Left colon (tissue), 2 donors: ENCODE results near the gene BORA. TPM values are rescaled to one million over a fixed set of nuclear protein-coding genes. Genes with fewer than 3 reads are reported as not detected.
"Not testable (repeated sequence)": the region's sequence is repeated elsewhere in the genome, so short reads cannot be mapped to it uniquely, and the experiment has no call there.

Experiments used
- ATAC-seq: fragments of 200-7000 bp; cut with Tn5 transposase; one replicate; pipeline ENCODE4 v1.9.1; 2020; ENCODE audit warnings: mild to moderate bottlenecking, moderate library complexity
- DNase-seq, 2 donors: peaks; one replicate each; pipeline ENCODE4 v3.0.0-alpha.2; 2020
- intact Hi-C, 2 donors: fragments of 100-400 bp; cut with DNase I in 1 of 2; cut with micrococcal nuclease in 1 of 2; formaldehyde crosslinking; loops; one replicate each; pipeline versions ENCODE4 v1.11.2 to v1.14.0; 2022; cut with DNase I, micrococcal nuclease
- long read RNA-seq: library from polyadenylated mRNA; unstranded; transcript quantifications from one replicate; pipeline ENCODE4 v2.0.0, GENCODE V29; 2021
- total RNA-seq, 2 donors: library from RNA; stranded (reverse); fragmentation: NEBNext Ultra II Directional; extraction: Animal tissue kit (Norgen Biotek cat#: 25700); gene quantifications; one replicate each; pipeline ENCODE4 v1.2.1, GENCODE V29; 2021
- donor health status: DM: no; HTN: no; CAD: no.
- donor health status: DM: yes; HTN: yes; CAD: no.

The BORA gene
- 1 to 10 TPM; 6.9 TPM for total RNA-seq
- long read RNA-seq, transcript BORA-202 (11 exons, 1,673 nt) = minor isoform, 6 of 21 reads
- long read RNA-seq, transcript BORA-203 (12 exons, 2,936 nt) = major isoform, 12 of 21 reads
- long read RNA-seq, partial matches to known transcripts = 0 of 21 reads
- long read RNA-seq, other reads (novel, unspliced or antisense) = 3 of 21 reads

DNA sequence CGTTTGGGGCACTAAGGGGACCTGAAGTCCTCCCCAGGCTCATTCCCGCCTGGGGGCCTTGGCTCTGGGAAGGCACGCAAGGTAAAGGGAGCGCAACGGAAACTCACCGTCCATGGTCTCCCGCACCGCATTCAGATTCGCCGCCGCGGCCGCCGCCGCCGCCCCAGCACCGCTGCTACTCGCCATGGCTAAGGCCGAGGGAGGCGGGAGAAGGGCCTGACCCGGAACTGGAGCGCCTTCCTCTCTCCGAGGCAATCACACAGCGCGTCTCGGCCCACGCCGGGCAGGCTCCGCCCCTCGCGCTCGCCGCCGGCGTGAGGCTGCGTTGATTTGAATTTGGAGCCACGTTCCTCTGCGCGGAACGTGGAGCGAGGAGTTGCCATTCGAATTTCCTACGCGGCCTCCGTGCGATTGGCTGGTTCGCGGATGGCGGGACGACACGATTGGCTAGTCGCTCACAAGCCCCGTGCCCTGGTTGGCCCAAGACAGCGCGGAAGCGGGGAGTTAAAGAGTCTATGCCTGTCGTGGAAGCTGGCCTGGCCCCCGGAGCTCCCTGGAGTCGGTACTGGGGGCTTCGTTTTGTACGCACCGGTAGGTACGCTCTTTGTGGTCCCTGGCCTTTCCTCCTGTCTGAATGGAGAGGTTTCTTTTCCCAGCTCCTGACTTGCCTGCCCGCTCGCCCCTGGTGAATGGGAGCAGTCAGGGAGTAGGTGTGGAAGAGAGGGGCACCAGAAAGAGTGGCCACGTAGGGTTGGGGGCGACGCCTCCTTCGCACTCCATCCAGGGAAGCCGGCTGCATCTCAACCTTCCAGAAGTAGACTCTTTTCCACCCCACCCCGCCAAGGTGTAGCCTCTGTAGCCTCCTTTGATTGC is at the start of gene BORA, which contains the start of gene MZT1:
TSS of gene BORA (plus strand) at position 507 of the 873 bp plus-strand sequence. CDS start 1,018 bp downstream, outside the sequence.
TSS of gene MZT1 (minus strand) at position 213 of the 873 bp plus-strand sequence. CDS start at position 186, 27 bp downstream.
- DNase-seq (peak; percentile 95 to 96), ATAC-seq (peak; percentile 94)
- intact Hi-C loops = no loop called here

DNA sequence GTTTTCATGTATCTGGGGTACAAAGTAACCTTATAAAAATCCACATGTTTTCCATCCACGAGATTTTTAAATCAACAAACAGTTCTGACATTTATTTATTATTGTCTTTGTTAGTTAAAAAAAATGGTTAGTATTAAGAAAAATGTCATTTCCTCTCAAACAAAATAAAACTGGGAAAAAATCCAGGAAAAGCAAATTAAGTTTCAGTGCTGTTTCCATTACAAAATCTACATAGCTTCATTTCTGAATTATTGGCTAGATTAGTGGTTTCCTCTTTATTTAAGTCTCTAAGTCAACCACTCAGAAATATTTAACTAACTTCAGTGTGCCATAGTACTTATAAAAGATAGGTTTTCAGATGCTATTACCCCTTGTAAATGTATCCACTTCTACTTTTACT is 49.4 kb upstream of the BORA start:
- ATAC-seq = no peak
- DNase-seq = no peak
- intact Hi-C loops = no loop called here

DNA sequence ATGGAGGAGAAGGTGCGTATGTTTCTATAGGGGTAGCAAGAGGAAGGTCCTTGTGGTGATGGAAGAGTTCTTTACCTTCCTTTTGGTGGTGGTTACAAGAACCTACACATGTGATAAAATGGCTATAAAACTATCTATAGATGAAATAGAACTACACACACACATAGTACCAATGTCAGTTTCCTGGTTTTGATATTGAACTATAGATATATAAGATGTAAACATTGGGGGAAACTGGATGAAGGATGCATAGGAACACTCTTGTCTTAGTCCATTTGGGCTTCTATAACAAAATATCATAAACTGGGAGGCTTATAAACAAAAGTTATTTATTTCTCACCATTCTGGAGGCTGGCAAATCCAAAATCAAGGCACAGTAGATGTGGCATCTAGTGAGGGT is 47.4 kb upstream of the BORA start:
- ATAC-seq (no peak), DNase-seq (no peak)
- intact Hi-C loops = no loop called here

DNA sequence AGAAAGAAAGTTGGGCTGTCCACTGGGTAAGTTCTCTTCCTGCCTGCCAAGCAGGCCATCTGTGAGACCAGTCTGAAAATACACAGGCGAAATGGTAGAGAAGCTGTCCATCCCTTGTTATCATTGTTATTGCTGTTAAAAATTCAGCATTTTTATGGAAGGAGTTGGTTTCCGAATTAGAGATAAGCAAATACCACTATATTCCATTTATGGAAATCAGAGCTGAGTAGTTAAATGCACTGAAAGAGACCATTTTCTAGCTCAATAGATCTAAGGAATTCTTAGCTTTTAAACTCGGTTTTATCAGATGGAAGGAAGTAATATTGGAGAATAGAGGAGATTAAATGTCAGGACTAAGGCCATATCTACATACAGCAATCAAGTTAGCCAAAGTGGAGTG is 41.0 kb upstream of the BORA start:
- intact Hi-C loops = no loop called here
- DNase-seq = no peak

DNA sequence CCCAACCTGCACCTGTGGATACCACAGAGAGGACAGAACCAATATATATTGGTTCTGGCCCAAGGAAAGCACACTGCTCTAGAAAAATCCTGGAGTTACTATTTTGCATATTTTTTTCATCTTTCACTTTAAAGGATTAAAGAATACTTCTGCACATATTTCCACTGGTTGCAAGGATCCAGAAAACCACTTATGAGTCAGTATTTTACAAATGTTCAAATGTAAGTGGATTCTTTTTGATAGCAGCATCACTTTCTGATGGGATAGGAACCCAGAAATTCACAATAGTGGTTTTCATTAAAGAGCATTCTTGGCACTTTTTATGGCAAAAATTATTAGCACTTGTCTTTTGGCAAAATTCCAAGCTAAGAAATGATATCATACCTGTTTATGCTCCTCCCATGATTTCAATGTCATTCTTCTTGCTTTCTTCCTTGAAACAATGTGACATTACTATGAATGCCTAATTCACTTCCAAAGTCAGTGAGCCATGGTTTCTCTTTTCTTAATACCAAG is 38.5 kb upstream of the BORA start:
- DNase-seq = no peak
- no peak for ATAC-seq
- intact Hi-C loops = no loop called here

More for the DNA sequence above, 41.0 kb upstream of the BORA start:
- ATAC-seq = no peak

DNA sequence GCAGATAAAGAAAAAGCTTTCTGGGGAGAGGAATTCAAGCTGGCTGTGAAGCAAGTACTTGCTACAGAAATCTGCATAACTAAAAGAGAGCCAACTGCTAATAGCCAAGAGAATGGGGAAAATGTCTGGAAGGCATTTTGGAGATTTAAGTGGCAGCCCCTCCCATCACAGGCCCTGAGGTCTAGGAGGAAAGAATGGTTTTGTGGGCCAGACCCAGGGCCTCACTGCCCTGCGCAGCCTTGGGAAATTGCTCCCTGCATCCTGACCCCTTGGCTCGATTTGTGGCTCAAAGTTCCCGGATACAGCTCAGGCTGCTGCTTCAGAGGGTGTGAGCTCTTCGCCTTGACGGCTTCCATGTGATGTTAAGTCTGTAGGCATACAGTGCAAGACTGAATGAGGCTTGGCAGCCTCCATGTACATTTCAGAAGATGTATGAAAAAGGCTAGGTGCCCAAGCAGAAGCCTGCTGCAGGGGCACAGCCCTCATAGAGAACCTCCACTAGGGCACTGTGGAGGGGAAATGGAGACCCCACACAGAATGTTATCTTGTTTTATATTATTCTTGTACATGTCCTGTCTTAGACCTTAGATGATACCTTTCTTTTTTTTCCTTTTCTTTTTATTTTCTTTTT is 34.7 kb upstream of the BORA start:
- DNase-seq = no peak
- no peak for ATAC-seq
- intact Hi-C loops = no loop called here

DNA sequence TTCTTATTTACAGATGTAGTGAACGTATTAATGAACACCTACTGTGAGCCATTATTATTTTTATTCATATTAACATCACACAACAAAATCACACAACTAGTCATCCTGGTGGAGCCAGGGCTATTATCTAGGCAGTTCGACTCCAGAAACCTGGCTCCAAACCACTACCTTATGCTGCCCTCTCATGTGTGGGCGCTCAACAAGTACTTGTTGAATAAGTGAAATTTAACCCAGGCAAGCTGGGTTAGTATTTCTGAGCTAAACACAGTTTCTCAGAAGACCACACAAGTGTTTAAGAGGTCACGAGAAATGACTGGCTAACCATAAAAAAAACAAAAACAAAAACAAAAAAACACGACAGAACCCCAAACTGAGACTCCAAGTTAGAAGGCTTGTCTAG is 33.9 kb upstream of the BORA start:
- intact Hi-C loops = no loop called here
- no peak for ATAC-seq
- no peak for DNase-seq

DNA sequence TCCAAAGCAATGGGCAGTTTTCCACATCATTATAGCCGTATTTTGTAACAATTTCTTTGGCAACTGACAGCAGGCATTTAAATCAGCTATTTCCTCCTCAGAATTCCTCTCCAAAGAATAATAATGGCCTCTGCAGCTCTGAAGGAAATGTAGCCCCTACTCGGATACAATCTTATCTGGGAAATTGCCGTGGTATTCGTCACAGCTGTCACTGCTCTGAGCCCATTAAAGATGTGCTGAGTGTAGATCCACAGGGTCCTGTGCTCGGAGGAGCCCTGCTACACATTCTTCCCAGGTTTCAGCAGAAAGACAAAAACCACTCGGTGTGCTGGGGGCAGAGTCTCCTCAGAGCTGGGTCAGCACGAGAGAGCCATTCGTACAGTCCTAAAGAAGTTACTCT is 33.4 kb upstream of the BORA start:
- no peak for ATAC-seq
- DNase-seq = no peak
- intact Hi-C loops = no loop called here

DNA sequence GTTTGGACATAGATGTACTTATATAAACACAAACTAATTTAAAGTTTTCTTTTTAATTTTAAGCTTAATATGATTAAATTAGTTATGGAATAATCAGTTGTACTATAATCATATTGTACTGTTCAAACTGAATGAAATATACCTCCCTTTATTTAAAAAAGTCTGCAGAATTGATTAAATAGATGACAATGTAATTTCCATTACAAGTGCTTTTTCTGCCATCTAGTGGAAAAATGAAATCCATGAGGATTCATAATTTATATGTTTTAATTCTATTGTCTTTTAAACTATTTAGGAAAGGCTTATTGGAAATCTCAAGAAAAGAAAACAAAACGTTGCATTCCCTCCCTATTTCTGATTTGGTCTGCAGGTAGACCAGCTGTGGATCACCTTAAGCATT is 31.1 kb upstream of the BORA start:
- DNase-seq = no peak
- intact Hi-C loops = loop anchor here in 1 of 2 donors (5.0 kb wide), 1 partner anchor 1144 kb away; no protein-coding TSS in a partner anchor
- no peak for ATAC-seq

DNA sequence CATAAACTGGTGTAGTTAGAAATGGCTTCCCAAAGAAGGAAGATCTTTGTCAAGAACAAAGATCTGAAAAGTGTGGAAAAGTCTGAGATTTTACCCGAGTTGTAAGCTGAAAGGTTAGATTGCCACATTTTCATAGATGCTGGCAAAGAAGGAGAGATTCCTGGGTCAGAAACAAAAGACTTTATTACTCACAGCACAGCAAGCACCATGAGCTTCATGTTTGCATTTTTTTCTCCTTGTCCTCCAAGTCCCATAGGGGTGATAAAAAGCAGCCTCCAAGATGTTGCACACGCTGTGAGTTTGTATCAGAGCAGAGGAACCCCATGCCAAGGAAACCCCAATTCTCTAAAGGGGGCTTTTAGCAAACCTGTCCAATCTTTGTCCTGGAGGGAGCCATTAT is 29.6 kb upstream of the BORA start:
- ATAC-seq (no peak), DNase-seq (no peak)
- intact Hi-C loops = loop anchor here in 1 of 2 donors (5.0 kb wide), 1 partner anchor 1146 kb away; no protein-coding TSS in a partner anchor

DNA sequence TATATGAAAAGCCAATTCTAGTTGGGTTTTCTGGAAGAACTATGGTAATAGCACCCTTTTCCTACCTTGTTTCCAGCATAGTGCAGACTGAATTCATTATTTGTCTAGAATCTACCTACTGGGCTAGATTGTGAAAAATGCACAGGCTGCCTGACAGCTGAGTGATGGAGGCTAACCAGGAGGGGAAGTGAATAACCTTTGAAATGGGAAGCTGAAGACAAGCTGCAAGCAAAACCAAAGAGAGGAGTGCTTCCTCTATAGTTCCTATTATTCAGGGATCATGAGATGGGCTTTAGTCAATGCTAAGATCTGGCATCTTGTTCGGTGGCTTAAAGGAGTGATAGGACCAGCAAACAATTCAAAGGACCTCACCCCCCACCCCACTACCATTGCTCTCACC is 27.2 kb upstream of the BORA start:
- intact Hi-C loops = no loop called here
- no peak for DNase-seq
- no peak for ATAC-seq

DNA sequence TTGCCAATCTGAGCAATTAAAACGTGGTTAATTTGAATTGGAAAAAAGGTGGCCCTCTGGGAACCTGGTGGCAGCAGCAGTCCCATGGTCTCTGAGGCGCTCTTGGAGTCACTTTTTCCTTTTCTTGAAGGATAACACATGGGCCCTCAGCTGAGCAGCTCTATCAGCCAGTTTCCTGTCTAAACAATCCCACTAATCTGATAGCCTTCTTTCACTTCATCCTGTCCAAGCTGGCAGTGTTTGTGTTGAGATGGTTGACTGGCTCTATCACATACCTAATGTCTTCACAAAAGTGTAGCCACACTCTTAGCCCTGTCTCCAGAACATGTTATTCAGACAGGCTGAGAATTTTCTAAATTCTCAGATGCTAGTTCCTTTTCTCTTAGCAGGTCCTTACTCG is 10.9 kb upstream of the BORA start:
- DNase-seq = no peak
- intact Hi-C loops = no loop called here
- ATAC-seq = no peak

DNA sequence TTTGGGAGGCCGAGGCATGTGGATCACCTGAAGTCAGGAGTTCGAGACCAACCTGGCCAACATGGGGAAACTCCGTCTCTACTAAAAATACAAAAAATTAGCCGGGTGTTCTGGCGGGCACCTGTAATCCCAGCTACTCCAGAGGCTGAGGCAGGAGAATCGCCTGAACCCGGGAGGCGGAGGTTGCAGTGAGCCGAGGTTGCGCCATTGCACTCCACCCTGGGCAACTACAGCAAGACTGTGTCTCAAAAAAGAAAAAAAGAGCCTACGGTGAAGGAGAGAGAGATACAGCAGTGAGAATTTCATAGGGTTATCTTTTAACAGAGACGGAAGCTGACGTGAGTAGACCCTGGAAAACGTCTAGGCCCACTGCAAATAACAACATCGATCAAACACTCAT is 1.5 kb upstream of the BORA start:
- ATAC-seq, DNase-seq, intact Hi-C loops: not testable (repeated sequence)

DNA sequence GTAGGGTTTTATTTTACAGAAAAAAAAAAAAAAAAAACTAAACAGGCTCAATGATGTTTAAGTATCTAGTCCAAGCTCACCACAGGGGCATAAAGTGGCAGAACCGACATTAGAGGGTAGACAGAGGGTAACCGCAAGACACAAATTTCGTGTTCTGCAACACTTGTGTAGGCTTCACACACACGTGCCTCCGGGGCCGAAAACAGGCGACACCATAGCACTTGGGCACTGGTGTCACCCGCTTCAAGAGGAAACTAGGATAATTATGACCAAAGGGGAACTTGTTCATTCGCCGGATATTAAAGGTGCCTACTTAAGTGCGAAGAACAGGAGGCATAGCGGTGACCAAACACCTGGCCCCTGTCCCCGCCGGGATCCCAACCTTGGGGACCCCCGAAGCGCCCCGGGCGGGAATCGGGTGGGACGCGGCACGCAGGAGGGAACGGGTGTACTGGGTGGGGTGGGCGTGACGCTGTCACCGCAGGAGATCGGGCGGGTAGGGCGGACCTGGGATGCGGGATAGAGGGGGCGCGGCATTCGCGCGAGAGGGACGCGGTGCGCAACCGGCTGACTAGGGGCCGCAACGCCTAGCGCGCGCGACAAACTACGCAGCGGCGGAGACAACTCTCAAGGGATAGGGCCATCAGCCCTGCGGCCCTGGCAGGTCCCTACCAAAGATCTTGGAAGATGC is 852 bp upstream of the BORA start:
- ATAC-seq = peak; percentile 48
- intact Hi-C loops = no loop called here
- DNase-seq = peak; percentile 51 to 75

DNA sequence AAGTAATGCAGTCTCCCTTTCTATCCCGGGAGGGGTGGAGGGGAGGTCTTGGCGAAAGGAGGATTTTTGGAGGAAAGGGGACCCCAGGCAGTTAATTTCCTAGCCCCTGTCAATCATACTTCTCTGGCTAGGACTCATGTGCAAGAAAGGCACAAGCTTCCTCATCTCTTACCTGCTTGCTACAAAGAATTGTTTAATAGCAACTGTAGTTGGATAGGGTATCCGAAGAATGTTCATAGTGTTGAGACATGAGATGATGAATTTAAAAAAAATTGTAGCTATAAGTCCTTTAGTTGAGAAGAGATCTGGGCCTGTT is 525 bp downstream of the BORA start:
- ATAC-seq = no peak
- intact Hi-C loops = no loop called here
- no peak for DNase-seq

DNA sequence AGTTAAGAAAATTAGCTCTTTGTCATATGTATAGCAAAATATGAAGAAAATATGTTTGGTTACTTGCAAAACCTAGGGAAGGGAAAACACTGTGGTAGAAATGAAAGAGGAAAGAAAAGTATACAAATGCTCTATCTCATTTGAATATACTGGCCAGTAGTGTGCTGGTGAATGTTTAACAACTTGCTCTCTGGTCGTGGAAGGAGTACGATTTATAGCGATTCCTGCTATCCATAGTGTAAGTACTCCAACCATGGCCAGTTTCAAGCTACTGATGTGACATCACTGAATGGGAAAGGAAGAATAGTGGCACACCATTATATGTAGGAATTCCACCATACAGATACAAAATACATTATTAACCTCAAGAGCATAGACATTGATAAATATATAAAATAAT is 9.3 kb downstream of the BORA start:
- intact Hi-C loops = no loop called here
- DNase-seq (no peak), ATAC-seq (peak; percentile 98)

DNA sequence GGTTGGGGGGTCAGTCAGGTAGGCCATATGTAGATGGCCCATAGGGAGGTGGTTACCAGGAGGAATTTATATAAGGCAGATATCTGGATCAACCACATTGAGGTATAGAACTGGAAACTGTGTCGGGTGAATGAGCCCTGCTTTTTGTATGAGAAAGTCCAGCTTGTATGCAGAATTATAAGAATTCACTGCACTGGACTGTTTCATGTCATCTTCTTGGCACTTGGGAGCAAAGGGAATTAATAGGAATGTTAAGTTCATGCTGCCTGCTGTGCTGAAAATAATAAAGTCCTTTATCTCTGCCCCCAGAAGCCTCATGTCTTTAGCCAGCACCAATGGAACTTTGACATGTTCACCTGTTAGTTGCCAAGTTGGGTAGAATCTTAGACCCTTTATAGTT is 12.3 kb downstream of the BORA start:
- intact Hi-C loops = no loop called here
- DNase-seq = no peak
- no peak for ATAC-seq

DNA sequence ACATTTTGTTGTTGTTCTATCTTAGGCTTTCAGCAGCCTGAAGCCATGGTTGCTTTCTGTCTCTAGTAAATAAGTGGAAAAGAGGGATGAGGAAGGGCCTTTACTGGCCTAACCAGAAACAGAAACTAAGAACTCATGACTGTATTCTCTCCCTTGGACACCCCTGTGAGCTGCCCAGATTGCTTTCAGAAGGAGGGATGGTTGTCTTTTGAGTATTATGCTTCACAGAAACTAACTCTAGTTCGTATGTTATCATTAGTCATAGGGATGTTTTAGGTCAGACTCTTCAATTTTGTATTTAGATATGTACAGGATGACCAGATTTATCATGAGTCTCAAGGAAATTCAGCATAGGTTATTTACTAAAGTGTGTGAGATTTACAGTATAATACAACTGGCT is 17.5 kb downstream of the BORA start:
- DNase-seq (no peak), ATAC-seq (no peak)
- intact Hi-C loops = no loop called here

DNA sequence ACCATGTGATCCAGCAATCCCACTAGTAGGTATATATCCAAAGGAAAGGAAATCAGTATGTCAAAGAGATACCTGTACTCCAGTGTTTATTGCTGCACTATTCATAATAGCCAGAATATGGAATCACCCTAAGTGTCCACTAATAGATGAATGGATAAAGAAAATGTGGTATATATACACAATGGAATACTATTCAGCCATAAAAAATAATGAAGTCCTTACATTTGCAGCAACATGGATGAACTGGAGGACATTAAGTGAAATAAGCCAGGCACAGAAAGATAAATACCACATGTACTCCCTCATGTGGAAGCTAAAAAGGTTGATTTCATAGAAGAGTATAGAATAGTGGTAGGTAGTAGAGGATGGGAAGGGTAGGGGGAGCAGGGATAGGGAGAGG is 23.5 kb downstream of the BORA start:
- ATAC-seq = no peak
- intact Hi-C loops = no loop called here
- no peak for DNase-seq
